Neural cell (in vitro differentiated cells): ENCODE measurements around the gene TUBA4B. TPM values are rescaled to one million over a fixed set of nuclear protein-coding genes. Genes with fewer than 3 reads are reported as not detected.

Source experiments
- H2AFZ ChIP-seq: fragments of 200-600, 300-800 bp; sonication (generic), shearing (Covaris generic); 2 replicates; pipeline ENCODE4 v1.6.0; 2014; ENCODE audit warnings: low read depth, mild to moderate bottlenecking, antibody characterized with exemption, low read length, moderate library complexity
- H3F3A ChIP-seq: fragments of 200-600 bp; shearing (Covaris generic); 2 replicates; pipeline ENCODE4 v1.6.1; 2016; ENCODE audit warnings: mild to moderate bottlenecking, moderate library complexity, mixed read lengths, antibody characterized with exemption, low read length; ENCODE audit not compliant: insufficient read depth, poor library complexity, severe bottlenecking
- H3K27ac ChIP-seq: fragments of 200-600, 300-800 bp; sonication (generic), shearing (Covaris generic); 2 replicates; pipeline ENCODE4 v1.5.1; 2014; ENCODE audit warnings: mild to moderate bottlenecking, low read length, moderate library complexity
- H3K27me3 ChIP-seq: fragments of 300-800, 200-600 bp; sonication (generic), shearing (Covaris generic); 2 replicates; pipeline ENCODE4 v1.6.0; 2014; ENCODE audit warnings: mild to moderate bottlenecking, low read depth, low read length, moderate library complexity; ENCODE audit not compliant: insufficient read depth
- H3K36me3 ChIP-seq: fragments of 300-800, 200-600 bp; sonication (generic), shearing (Covaris generic); 2 replicates; pipeline ENCODE4 v1.5.1; 2014; ENCODE audit warnings: mild to moderate bottlenecking, antibody characterized with exemption, low read length, moderate library complexity; ENCODE audit not compliant: insufficient read depth
- H3K4me2 ChIP-seq: fragments of 300-800, 200-600 bp; sonication (generic), shearing (Covaris generic); 2 replicates; pipeline ENCODE4 v1.6.0; 2014; ENCODE audit warnings: mild to moderate bottlenecking, low read length
- H3K4me3 ChIP-seq: fragments of 300-800, 200-600 bp; sonication (generic), shearing (Covaris generic); 2 replicates; pipeline ENCODE4 v1.5.1; 2014; ENCODE audit warnings: mild to moderate bottlenecking, low read length, moderate library complexity
- H3K79me2 ChIP-seq: fragments of 200-600 bp; shearing (Covaris generic); replicated peaks from 2 replicates; pipeline ENCODE4 v1.6.0; 2014; ENCODE audit warnings: mild to moderate bottlenecking, low read length, moderate library complexity; ENCODE audit not compliant: insufficient read depth
- H3K9ac ChIP-seq: fragments of 300-800, 200-600 bp; sonication (generic), shearing (Covaris generic); 2 replicates; pipeline ENCODE4 v1.6.1; 2016; ENCODE audit warnings: mild to moderate bottlenecking, low read length, mixed read lengths
- H3K9me2 ChIP-seq: fragments of 200-600 bp; shearing (Covaris generic); 2 replicates; pipeline ENCODE4 v1.6.1; 2016; ENCODE audit warnings: mild to moderate bottlenecking, low read length, mixed read lengths; ENCODE audit not compliant: insufficient read depth
- H3K9me3 ChIP-seq: fragments of 200-600, 300-800 bp; sonication (generic), shearing (Covaris generic); 2 replicates; pipeline ENCODE4 v1.6.1; 2016; ENCODE audit warnings: mild to moderate bottlenecking, mixed run types, low read length, moderate library complexity, mixed read lengths
- H4K20me1 ChIP-seq: fragments of 200-600 bp; shearing (Covaris generic); 2 replicates; pipeline ENCODE4 v1.6.1; 2016; ENCODE audit warnings: mild to moderate bottlenecking, mixed run types; ENCODE audit not compliant: insufficient read depth
- EP300 ChIP-seq: fragments of 450-650 bp; conservative IDR thresholded peaks from 2 replicates; pipeline ENCODE4 v1.6.1; 2014; ENCODE audit warnings: antibody characterized with exemption, mild to moderate bottlenecking, moderate library complexity; ENCODE audit not compliant: poor library complexity, severe bottlenecking
- EZH2 ChIP-seq: fragments of 200-600, 300-800 bp; shearing (Covaris generic), sonication (generic); IDR thresholded peaks from 2 replicates; pipeline ENCODE4 v1.6.1; 2014; ENCODE audit warnings: antibody characterized with exemption, low read length, borderline replicate concordance, mild to moderate bottlenecking; ENCODE audit not compliant: insufficient read depth, poor library complexity, severe bottlenecking
- MXI1 ChIP-seq: fragments of 450-650 bp; conservative IDR thresholded peaks from 2 replicates; pipeline ENCODE4 v1.6.1; 2014; ENCODE audit warnings: antibody characterized with exemption, mild to moderate bottlenecking; ENCODE audit not compliant: poor library complexity, severe bottlenecking
- POLR2AphosphoS5 ChIP-seq: IDR thresholded peaks from 2 replicates; pipeline ENCODE4 v1.6.1; 2012
- RAD21 ChIP-seq: fragments of 450-650 bp; conservative IDR thresholded peaks from 2 replicates; pipeline ENCODE4 v1.6.1; 2014; ENCODE audit warnings: antibody characterized with exemption, mild to moderate bottlenecking, moderate library complexity
- SMC3 ChIP-seq: fragments of 450-650 bp; conservative IDR thresholded peaks from 2 replicates; pipeline ENCODE4 v1.6.1; 2014; ENCODE audit warnings: antibody characterized with exemption, mild to moderate bottlenecking, moderate library complexity; ENCODE audit not compliant: poor library complexity
- TAF1 ChIP-seq: IDR thresholded peaks from 2 replicates; pipeline ENCODE4 v1.6.1; 2012; ENCODE audit warnings: low read depth
- polyA plus RNA-seq: library from polyadenylated mRNA; depleted of rRNA; stranded (reverse); fragments of >200 nt; gene quantifications from 2 replicates; pipeline ENCODE4 v1.2.3, GENCODE V29; 2014
- TF ChIP-seq, protein P1 (sequence below): fragments of 450-650 bp; IDR thresholded peaks from 2 replicates; pipeline ENCODE4 v1.5.1; 2014; ENCODE audit warnings: antibody characterized with exemption, mild to moderate bottlenecking, moderate library complexity; ENCODE audit not compliant: poor library complexity, severe bottlenecking
- TF ChIP-seq, protein P2 (sequence below): IDR thresholded peaks from 2 replicates; pipeline ENCODE4 v1.6.1; 2012; ENCODE audit warnings: borderline replicate concordance

TUBA4B gene
- polyA plus RNA-seq, 1 donor from 2014 or later, result not detected

DNA sequence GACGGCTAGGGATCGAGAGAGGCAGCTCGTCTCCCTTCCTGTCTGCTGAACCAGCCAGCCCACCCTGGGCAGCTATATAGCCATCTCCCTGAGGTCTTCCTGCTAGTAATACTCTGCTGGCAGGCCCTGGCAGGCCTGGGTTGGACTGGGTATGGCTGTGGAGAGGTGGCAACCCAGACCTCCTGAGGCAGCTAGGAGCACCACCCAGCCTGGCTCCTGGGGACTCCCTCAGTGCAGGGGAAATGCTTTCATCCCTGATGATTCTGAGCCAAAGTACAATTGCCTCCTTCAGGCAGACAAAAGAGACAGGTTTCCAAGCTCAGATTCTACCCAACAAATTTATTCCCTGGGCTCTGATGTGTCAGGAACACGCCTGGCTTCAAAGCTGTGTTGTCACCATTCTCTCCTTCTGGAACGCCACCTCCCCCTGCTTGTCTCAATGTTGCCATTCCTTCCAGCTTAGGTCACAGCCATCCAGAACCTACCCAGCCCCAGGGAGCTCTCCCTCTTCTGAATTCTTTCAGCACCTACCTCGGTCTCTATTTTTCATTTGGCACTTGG, 21.4 kb downstream of the TUBA4B start:
- Histone ChIP-seq H4K20me1 (no peaks in the 10 kb centered on the region), H3K9me3 (no peaks in the 10 kb centered on the region), H3F3A (peaks cover 10% of the 10 kb centered on the region), H3K27me3 (peaks cover 11% of the 10 kb centered on the region), H3K4me2 (no peak overlapping the region), H3K4me3 (peak overlapping the region; percentile 37), H3K79me2 (no peaks in the 10 kb centered on the region), H3K9me2 (no peaks in the 10 kb centered on the region), H3K9ac (peak overlapping the region; percentile 44), H3K27ac (peak overlapping the region; percentile 74), H3K36me3 (no peaks in the 10 kb centered on the region), H2AFZ (peak overlapping the region; percentile 19)
- TF ChIP-seq EZH2, result no peak
- TF ChIP-seq, protein P1, sequence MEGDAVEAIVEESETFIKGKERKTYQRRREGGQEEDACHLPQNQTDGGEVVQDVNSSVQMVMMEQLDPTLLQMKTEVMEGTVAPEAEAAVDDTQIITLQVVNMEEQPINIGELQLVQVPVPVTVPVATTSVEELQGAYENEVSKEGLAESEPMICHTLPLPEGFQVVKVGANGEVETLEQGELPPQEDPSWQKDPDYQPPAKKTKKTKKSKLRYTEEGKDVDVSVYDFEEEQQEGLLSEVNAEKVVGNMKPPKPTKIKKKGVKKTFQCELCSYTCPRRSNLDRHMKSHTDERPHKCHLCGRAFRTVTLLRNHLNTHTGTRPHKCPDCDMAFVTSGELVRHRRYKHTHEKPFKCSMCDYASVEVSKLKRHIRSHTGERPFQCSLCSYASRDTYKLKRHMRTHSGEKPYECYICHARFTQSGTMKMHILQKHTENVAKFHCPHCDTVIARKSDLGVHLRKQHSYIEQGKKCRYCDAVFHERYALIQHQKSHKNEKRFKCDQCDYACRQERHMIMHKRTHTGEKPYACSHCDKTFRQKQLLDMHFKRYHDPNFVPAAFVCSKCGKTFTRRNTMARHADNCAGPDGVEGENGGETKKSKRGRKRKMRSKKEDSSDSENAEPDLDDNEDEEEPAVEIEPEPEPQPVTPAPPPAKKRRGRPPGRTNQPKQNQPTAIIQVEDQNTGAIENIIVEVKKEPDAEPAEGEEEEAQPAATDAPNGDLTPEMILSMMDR, result peak; percentile 30
- TF ChIP-seq EP300, result peak; percentile 34

DNA sequence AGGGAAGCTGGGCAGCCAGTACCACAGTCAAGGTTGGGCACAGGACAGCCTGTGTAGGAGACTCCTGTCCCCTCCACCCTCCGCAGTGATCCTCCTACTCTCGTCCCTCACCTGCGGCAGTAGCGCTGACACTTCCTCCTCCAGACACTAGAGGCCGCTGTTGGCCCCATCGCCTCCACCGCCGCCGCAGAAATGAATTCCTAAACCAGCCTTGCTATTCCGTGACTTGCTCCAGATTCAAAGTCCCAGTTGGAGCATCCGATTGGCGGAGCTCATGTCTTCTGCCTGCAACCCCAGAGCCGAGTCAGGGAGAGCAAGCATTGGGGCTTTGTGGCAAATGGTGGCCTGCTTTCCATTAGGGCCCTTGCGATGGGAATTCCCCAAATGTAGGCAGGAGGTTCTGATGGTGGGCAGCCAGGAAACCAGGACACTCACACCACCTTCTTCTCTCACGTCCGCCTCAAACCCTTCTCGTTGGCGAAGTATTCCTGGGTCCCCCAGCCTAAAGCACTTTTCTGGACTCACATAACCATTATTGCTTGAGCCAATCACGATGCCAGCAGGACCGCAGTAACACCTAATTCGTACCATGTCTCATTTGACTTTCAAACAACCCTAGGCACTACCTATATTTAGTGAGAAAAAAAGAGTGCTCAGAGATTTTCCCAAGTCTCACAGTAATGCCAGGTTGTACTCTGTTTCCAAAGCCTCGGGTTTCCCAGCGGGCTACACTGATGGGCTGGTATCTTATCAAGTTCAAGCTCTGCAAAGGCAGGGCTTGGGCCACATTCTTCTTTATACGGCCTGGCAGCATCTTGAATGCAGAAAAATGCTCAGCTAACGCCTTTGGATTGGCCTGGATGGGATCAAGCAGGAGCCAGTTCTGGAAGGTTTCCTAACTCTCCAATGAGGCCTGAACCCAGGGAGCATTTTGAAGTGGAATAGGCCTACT, 24.9 kb downstream of the TUBA4B start:
- H3K9me2 ChIP-seq, result no peaks in the 10 kb centered on the region
- no peak overlapping the region for H2AFZ ChIP-seq
- peak overlapping the region; percentile 74 for H3K4me3 ChIP-seq
- TF ChIP-seq POLR2AphosphoS5 (no peak), EZH2 (no peak), RAD21 (peak; percentile 88), MXI1 (peak; percentile 35), SMC3 (peak; percentile 86), TAF1 (no peak), EP300 (peak; percentile 12)
- TF ChIP-seq, protein P2, sequence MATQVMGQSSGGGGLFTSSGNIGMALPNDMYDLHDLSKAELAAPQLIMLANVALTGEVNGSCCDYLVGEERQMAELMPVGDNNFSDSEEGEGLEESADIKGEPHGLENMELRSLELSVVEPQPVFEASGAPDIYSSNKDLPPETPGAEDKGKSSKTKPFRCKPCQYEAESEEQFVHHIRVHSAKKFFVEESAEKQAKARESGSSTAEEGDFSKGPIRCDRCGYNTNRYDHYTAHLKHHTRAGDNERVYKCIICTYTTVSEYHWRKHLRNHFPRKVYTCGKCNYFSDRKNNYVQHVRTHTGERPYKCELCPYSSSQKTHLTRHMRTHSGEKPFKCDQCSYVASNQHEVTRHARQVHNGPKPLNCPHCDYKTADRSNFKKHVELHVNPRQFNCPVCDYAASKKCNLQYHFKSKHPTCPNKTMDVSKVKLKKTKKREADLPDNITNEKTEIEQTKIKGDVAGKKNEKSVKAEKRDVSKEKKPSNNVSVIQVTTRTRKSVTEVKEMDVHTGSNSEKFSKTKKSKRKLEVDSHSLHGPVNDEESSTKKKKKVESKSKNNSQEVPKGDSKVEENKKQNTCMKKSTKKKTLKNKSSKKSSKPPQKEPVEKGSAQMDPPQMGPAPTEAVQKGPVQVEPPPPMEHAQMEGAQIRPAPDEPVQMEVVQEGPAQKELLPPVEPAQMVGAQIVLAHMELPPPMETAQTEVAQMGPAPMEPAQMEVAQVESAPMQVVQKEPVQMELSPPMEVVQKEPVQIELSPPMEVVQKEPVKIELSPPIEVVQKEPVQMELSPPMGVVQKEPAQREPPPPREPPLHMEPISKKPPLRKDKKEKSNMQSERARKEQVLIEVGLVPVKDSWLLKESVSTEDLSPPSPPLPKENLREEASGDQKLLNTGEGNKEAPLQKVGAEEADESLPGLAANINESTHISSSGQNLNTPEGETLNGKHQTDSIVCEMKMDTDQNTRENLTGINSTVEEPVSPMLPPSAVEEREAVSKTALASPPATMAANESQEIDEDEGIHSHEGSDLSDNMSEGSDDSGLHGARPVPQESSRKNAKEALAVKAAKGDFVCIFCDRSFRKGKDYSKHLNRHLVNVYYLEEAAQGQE, result no peak
- TF ChIP-seq, protein P1, result peak; percentile 97
- peak overlapping the region; percentile 82 for H3K9ac ChIP-seq
- H3K27ac ChIP-seq, result peak overlapping the region; percentile 79
- peak overlapping the region; percentile 15 for H3K4me2 ChIP-seq
- no peaks in the 10 kb centered on the region for H3K79me2 ChIP-seq
- no peaks in the 10 kb centered on the region for H3K36me3 ChIP-seq
- H3K27me3 ChIP-seq, result no peaks in the 10 kb centered on the region
- H3K9me3 ChIP-seq, result no peaks in the 10 kb centered on the region
- no peaks in the 10 kb centered on the region for H4K20me1 ChIP-seq
- peaks cover 10% of the 10 kb centered on the region for H3F3A ChIP-seq
